ENCODE data around the gene RINL.
"Not testable (repeated sequence)": the region's sequence is repeated elsewhere in the genome, so short reads cannot be mapped to it uniquely, and the experiment has no call there.

The RINL gene

DNA sequence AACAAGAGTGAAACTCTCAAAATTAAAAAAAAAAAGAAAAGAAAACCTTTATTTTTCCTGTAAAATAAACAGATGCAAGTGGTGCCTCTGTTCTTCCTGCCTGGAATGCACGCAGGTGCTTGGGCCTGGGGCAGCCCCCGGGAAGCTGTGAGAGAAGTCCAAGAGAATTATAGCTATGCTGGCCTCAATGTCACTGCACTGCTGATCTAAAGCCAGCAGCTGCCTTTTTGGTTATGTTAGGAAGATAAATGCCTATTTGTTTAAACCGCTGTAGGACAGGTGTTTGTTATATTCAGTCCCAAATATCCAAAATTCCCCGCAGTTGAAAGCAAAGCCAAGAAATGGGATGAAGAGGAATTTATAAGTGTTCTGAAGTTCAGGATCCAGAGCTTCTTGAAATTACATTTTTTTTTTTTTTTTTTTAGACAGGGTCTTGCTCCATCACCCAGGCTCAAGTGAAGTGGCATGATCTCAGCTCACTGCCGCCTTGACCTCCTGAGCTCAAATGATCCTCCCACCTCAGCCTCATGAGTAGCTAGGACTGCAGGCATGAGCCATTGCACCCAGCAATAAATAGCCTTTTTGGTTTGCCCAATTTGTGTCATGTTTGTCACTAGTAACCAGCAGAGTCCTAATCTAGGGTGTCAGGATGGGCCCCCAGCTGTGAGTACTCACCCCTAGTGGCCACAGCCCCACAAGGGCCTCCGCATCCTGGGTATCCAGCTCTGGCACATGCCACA lies 2.2 kb downstream of the RINL start:
- DNase-seq (ENCODE audit: low read depth), result no peak

DNA sequence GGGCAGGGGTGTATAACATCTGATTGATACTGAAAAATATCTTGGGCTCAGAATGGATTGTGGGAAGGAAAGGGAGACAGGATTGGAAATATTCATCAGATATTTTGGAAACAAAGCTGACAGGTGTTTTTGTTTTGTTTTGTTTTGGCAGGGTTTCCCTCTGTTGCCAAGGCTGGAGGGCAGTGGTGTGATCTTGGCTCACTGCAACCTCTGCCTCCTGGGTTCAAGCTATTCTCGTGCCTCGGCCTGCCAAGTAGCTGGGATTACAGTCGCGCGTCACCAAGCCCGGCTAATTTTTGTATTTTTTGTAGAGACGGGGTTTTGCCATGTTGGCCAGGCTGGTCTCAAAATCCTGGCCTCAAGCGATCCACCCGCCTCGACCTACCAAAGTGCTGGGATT lies 4.7 kb downstream of the RINL start:
- not testable (repeated sequence) for DNase-seq (ENCODE audit: low read depth)

DNA sequence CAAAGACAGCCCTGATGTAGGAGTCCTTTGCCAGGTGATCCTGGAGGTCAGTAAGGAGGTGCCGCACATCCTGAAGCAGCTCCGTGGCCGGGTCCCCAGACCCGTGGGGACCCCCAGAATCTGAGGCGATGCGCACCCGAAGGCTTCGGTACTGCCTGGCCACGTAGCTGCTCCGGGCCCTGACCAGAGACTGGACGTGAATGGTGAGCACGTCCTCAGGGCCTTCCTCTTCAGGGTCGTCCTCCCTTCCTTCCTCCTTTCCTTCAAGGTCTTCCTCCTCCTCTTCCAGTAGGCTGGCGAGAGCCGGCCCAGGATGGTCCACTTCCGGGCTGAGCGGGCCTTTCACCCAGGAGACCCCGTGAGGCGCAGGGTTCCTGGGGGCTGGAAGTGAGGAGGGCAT lies 7.5 kb downstream of the RINL start:
- no peak for DNase-seq (ENCODE audit: low read depth)

DNA sequence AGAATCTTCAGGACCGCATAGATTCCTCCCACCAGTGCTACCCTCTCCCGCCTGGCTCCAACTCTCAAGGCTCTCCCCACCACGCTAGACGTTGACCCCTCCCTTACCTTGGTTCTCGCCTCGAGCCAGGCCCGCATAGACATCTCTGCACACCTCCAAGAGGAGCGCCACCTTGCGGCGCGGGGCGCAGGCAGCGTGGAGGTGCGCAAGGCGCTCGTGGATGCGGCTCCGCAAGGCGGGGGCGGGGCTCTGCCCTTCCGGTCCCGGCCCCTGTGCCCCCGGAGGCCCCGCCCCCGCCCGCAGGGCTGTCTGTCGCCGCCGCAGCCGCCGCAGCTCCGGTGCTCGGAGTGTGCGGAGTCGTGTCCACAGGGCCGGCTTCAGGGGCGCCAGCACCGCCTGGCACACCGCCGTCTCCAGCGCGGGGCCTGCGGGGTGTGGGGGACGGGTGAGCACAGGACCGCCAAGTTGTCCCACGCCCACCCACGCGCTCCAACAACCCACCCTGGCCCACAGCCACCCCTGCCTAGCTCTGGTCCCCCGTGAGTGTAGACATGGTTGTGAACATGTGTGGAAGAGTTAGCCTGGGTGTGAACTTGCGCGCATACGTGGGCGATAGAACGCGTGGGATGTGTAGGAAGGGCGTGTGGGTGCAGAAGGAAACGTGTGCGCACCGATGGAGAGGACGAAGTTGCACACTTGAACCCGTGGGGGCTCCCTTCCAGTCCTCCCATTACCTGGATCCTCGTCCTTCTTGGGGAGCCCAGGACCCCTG lies 8.1 kb downstream of the RINL start:
- DNase-seq (ENCODE audit: low read depth), result peak; percentile 85

DNA sequence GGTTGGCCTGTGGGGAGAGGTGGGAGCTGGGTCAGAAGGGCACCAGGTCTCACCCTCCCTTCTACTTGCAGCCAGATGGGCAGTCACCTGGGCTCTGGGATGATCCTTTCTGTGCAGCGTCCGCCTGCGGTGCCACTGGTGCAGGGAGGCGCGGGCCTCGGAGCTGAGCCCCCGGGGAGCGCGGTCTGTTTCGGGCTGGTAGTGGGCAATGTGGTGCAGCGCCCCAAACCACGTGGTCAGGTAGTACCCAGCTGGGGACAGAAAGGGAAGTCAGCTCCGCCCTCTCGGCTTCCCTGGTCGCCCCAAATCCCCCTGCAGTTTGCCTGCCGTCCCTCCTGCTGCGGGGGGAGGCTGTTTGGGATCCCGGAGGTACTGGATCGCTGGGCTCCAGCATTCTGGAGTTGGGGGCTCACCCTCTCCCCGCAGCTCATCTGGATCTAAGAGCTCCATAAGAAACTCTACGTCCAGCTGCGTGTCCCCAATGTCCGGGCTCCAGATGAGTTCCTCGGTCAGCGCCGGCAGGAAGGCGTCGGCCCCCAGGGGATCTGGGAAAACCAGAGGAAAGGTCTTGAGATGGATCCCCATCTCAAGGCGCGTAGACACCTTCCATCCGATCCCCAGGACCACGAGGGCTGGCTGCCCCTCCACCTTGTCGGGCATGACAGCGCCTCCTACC lies 8.8 kb downstream of the RINL start:
- no peak for DNase-seq (ENCODE audit: low read depth)

DNA sequence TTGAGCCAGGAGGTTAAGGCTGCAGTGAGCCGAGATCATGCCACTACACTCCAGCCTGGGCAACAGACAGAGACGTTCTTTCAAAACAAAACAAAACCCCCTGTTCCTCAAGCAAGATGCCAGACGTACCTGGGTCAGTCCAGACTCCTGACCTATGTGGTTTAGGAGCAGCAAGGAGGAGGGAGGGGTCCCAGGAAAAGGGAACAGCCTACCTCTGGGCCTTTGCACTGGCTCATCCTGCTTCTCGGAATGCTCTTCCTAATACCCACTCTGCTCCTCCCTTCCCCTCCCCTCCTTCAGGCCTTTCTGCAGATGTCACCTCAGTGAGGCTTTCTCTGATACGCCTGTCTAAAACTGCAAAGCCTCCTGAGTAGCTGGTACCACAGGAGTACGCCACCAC lies 9.5 kb downstream of the RINL start:
- no peak for DNase-seq (ENCODE audit: low read depth)

DNA sequence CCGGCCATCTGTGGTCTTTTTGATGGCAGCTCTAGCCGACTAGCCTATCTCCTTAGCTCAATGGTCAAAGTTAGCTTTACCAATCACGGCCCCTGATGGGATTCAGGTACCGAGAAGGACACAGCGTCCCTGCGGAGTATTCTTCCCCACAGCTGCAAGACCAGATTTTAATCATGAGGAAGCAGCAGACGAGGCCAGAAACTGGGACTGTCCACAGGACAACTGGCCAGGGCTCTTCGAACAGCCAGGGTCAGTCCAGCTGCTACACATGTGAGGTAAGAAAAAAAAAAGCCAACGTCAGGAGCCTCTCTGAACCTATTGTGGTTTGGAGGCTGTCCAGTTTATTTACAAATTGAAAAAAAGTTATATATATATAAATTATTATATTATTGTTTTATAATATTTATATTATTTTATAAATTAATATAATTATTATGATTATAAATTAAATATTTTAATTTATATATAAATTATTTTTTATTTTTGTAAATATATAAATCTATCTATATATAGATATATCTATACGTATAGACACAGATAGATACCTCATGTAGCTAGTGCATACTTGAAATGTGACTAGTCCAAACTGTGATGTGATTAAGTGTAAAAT lies 10.8 kb downstream of the RINL start:
- no peak for DNase-seq (ENCODE audit: low read depth)

DNA sequence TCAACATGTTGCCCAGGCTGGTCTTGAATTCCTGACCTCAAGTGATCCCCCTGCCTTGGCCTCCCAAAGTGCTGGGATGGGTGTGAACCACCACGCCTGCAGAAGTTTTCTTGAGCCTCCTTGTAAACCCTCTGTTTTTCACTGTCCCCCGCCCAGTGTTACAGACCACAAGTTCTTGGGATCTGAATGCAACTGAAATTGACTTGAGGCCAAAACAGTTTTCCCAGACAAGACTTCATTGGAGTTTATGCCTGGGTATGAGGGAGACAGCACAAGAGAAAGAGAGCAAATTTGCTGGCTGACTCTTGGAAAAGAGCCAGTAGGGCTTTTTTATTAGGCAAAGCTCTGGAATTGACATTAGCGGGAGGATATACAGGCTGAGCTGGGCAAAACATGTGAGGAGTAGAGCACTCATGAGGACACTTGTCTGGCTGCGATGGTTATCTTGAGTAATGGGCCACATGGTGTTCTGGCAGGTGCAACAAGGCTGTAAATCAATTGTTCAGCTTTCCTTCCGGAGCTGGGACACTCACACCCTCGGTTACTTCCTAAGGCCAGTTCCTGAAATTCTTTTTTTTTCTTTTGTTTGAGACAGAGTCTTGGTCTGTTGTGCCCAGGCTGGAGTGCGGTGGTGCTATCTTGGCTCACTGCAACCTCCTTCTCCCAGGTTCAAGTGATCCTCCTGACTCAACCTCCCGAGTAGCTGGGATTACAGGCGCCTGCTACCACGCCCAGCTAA lies 15.6 kb downstream of the RINL start:
- no peak for DNase-seq (ENCODE audit: low read depth)

DNA sequence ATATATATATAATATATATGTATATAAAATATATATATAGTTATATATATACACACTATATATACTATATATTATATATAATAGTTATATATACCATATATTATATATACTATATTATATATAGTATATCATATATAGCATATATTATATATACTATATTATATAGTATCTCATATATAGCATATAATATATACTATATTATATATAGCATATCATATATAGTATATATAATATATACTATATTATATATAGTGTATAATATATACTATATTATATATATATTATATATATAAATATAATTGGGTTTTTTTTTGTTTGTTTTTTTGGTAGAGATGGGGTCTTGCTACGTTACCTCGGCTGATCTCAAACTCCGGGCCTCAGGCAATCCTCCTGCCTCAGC lies 16.7 kb downstream of the RINL start:
- no peak for DNase-seq (ENCODE audit: low read depth)

DNA sequence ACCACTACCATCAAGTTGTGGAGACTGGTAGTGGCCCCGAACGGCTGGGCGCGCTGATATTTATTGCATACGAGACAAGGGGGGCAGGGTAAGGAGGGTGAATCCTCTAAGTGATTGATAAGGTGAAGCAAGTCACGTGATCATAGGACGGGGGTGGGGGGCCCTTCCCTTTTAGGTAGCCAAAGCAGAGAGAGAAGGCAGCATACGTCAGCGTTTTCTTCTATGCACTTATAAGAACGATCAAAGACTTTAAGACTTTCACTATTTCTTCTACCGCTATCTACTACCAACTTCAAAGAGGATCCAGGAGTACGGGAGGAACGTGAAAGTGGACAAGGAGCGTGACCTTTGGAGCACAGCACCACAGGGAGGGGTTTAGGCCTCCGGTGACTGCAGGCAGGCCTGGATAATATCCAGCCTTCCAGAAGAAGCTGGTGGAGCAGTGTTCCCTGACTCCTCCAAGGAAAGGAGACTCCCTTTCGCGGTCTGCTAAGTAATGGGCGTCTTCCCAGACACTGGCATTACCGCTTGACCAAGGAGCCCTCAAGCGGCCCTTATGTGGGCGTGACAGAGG lies 18.4 kb downstream of the RINL start:
- not testable (repeated sequence) for DNase-seq (ENCODE audit: low read depth)

DNA sequence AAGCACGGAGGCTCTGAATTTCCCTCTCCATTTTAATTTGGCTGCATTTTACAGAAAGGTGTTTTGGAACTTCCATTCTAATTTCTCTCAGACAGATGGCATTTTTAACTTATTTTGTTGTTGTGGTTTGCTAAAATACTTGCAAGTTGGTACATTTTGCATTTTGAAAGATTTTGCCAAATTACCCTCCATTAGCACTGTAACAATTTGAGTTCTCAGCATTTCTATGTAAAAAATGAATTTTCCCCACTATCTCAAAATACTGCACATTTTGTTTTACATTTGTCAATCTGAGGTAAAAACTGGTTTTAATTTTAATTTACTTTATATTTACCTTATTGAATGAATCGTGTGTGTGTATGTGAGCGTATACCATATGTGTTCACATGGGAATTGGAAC lies 21.3 kb downstream of the RINL start:
- no peak for DNase-seq (ENCODE audit: low read depth)

DNA sequence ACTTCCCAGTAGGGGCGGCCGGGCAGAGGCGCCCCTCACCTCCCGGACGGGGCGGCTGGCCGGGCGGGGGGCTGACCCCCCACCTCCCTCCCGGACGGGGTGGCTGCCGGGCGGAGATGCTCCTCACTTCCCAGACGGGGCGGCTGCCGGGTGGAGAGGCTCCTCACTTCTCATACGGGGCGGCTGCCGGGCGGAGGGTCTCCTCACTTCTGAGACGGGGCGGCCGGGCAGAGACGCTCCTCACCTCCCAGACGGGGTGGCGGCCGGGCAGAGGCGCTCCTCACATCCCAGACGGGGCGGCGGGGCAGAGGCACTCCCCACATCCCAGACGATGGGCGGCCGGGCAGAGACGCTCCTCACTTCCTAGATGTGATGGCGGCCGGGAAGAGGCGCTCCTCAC lies 22.3 kb downstream of the RINL start:
- not testable (repeated sequence) for DNase-seq (ENCODE audit: low read depth)

DNA sequence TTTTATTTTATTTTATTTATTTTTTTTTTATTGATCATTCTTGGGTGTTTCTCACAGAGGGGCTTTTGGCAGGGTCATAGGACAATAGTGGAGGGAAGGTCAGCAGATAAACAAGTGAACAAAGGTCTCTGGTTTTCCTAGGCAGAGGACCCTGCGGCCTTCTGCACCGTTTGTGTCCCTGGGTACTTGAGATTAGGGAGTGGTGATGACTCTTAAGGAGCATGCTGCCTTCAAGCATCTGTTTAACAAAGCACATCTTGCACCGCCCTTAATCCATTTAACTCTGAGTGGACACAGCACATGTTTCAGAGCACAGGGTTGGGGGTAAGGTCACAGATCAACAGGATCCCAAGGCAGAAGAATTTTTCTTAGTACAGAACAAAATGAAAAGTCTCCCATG lies 23.1 kb downstream of the RINL start:
- DNase-seq (ENCODE audit: low read depth), result not testable (repeated sequence)

DNA sequence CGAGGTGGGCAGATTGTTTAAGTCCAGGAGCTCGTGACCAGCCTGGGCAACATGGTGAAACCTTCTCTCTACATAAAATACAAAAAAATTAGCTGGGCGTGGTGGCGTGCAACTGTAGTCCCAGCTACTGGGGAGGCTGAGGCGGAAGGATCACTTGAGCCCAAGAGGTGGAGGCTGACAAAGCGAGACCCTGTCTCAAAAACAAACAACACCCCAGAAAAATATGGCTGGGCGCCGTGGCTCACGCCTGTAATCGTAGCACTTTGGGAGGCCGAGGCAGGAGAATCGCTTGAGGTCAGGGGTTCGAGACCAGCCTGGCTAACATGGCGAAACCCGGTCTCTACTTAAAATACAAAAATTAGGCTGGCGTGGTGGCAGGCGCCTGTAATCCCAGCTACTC lies 24.9 kb downstream of the RINL start:
- no peak for DNase-seq (ENCODE audit: low read depth)

DNA sequence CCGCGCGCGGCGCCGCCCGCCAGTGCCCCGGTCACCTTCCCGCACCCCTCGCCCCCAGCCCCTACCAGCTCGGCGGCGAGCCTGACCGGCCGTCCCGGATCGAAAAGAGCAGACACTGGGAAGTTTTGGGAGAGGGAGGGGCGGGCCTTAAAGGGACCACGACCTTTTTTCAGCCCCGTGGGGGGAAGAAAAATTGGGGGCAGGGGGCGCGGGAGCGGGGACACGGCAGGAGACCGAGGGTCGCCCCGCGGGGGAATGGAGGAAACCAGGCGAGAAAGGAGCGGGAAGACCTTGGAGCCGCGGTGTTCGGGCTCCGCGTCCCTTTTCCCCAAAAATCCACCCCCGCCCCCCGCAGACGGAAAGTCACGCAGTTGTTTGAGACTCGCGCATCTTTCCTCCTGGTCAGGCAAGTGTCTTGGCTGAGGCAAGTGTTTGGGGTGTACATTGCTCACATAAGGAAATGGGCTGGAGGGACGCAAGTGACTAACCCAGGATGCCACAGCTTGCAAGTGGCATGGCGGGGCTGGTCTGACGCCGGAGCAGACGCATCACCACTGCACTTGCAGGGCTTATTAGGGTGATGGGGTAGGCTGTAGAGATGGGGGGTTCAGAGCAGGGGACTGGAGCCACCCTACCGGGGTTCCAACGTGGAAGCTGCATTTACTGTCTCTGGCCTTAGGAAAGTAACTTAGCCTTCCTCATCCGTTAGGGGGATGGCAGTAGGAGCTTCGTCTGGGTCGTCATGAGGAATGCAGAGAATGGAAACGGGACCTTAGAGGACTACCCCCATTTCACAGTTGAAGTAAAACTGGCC lies 25.6 kb downstream of the RINL start:
- peak; percentile 44 for DNase-seq (ENCODE audit: low read depth)

DNA sequence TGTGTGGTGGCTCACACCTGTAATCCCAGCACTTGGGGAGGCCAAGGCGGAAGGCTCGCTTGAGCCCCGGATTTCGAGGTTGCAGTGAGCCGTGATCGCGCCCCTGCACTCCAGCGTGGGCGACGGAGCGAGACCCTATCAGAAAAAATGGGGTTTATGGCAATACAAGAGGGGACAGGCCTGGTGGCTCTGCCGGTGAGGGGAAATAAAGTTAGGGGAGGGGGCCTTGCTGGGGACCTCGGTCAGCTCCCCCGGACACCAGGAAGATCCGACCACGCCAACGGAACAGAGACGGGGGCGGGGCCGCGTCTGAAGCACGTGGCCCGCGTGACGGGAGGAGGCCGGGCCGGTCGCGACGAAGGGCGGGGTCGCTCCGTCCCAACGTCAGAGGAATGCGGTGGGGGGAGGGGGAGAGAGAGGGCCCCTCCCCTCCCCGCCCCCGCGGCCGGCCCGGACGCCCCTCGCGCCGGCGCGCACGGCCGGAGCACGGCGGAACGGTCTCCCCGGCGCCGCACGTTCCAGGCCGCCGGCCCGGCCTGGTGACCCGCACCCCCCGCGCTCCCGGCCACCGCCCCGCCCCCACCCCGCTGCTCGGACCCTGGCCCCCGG lies 26.3 kb downstream of the RINL start:
- peak; percentile 81 for DNase-seq (ENCODE audit: low read depth)

DNA sequence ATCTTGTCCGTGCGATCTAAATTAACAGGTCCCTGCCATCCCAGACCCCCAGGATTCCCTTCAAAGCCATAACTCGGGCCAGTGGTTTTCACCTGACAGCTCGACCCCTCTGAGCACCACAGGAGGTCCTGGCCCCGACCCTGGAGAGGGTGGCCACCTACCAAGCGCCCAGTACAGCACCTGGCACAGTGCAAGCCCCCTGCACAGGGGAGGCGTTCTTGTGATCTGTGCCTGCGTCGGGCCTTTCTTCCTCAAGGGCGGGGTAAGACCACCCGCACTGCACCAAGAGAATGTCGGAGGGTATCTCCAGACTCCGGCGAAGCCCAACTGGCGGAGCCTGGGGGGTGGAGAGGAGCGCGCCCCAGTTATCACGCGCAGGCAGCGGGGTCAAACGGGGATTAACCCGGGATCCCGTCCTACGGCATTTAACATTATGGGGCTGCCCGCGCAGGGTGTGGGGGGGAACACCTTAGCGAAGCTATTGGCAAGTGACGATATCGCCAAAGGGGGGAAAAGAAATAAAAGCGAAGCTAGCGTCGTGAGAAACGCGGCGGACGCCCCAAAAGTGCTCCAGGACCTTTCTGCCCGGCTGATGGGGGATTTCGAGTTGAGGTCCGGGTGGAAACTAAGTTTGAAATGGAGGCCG lies 27.0 kb downstream of the RINL start:
- DNase-seq (ENCODE audit: low read depth), result no peak

DNA sequence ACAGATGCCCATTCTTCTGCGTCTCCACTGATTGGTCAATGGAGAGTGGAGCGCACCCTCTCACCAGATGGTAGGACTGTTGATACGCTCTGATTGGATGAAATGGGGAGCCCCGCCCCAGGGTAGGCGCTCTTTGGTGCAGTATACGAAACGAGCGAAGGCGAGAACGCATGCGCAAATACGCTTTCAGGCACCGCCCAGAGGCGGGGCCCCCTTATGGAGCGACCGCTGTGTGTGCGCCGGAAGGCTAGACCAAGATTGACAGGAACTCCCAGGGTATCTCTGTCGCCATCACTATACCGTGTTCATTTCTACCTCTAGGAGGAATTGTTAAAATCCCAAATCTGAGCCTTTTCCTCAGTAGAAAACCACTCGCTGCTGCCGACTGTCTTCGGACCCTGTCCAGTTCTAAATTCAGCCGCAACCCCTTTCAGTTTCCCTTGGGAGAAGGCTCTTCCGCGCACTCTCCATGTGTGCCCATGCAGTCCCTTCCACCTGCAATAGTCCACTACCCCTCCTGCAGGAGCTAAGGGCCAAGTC lies 27.6 kb downstream of the RINL start:
- peak; percentile 98 for DNase-seq (ENCODE audit: low read depth)

DNA sequence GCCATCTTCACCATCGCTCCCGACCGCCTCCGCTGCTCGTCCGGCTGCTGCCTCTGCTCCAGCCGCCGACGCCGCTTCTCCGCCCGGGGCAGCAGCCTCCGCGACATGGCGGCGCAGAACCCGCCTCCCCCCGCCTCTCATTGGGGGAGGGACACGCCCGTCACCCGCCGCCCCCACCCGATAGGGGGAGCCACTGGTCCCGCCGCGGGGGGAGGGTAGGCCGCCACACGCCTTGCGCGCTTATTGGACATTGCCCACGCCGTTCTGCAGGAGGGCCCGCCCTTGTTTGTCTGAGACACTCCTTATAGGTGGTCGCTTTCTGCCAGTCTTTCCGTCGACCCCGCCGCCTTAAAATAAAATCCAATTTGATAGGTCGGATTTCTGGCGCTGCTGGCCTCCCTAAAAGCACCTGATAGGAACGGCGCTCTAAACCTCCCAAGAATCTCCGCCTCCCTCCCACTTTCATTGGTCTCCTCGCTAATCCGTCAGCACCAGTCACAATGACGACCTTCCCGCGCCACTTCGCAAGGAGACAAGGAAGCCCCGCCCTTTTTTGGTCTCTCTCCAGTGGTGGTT lies 28.1 kb downstream of the RINL start, which contains the start of gene HNRNPL:
Gene HNRNPL (minus strand): TSS at position 127 of the 576 bp plus-strand sequence. CDS start 20 bp downstream, at position 107.
- DNase-seq (ENCODE audit: low read depth), result peak; percentile 98
